IPS DF 4.7 (cell line): ENCODE data around the gene KIAA0930.

Source experiments
- DNase-seq: peaks from one replicate; pipeline ENCODE4 v3.0.0-alpha.2; 2013; ENCODE audit warnings: low spot score; ENCODE audit errors: extremely low read depth

The KIAA0930 gene

DNA sequence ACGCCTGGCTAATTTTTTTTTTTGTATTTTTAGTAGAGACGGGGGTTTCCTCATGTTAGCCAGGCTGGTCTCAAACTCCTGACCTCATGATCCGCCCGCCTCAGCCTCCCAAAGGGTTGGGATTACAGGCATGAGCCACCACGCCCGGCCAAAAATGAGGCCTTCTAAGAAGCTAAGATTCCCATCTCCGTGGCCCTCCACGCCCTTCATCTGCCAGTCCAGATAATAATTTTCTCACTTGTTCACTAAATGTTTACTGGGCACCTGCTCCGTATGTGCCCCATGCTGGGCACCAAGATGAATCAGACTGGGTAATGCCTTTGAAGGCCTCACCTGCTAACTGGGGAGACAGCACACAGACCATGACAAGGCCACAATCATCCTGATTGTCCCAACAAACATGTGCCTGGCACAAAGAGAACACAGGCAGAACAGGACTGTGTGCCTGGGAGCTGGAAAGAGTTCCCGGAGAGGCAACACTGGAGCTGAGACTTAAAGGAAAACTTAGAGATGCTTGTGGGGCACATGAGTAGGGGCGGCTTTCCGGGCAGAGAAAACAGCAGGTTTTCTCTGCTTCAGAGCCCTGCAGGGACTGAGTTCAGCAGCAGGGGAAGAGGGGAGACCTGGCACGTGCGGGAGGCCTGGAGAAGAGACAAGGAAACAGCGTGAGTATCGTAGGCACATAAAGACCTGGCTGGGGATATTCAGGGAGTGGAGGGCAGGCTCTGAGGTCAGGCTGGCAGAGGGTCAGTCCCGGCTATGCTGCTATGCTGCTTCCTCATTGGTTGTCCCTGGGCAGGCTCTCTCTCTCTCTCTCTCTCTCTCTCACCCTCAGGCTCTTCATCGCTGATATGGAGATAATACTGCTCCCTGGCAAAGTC lies 2.4 kb downstream of the KIAA0930 start:
- no peak for DNase-seq

DNA sequence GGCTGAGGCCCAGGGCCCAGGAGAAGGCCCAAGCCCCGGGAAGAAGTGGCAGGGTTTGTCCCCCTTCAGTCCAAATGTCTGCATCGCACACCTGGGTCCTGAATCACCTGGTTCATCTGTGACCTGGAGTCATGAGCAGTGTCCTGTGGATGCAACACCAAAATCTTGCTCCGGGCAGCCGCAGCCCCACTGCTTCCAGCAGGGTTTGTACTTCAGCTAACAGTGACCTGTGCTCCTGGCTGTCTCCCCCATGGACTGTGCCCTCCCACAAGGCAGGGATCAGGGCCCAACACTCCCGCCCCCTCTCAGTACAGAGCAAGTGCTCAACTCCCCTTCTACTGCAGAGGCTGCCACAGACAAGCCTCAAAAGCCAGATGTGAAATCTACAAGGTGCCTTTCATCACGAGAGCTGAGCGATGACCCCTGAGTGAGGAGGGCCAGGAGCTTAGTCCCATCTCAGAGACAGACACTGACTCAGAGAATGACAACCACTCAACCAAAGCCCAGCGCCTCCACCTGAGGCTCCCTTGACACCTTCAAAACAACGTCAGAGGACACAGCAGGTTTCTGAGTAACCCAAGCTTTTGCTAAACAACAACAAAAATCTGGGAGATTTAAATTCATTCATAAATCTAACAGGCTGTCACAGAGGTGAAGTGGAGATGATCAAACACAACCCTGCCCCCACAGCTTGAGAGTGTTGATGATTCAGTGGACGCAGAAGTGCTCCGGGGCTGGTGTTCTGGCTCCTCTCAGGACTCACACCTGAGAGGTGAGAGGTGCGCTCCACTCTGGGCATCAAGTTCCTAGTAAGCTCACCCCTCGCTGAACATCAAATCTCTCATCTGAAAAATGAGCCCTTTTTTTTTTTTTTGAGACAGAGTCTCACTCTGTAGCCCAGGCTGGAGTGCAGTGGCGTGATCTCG lies 3.4 kb downstream of the KIAA0930 start:
- DNase-seq: no peak

DNA sequence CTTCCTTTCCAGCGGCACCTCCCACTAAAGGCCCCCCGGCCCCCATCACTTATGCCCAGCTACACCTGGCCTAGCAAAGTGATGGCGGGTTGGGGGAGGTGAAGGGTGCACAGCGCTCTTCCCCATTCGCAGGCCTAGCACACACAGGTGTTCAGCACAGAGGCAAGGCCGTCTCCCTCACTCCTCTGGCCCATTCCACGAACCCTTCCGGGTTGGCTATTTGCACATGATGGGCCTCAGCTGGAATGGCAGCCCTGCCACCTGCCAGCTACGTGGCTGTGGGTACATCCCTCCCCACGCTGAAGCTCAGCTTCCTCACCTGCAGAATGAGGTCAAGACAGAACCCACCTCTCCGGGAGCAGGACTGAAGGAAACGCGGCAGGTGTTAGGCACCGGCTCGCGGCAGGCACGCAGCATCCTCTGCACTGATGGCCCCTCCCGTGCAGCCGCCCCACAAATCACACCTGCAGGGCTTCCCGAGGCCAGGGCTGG lies 4.8 kb downstream of the KIAA0930 start:
- DNase-seq: no peak

DNA sequence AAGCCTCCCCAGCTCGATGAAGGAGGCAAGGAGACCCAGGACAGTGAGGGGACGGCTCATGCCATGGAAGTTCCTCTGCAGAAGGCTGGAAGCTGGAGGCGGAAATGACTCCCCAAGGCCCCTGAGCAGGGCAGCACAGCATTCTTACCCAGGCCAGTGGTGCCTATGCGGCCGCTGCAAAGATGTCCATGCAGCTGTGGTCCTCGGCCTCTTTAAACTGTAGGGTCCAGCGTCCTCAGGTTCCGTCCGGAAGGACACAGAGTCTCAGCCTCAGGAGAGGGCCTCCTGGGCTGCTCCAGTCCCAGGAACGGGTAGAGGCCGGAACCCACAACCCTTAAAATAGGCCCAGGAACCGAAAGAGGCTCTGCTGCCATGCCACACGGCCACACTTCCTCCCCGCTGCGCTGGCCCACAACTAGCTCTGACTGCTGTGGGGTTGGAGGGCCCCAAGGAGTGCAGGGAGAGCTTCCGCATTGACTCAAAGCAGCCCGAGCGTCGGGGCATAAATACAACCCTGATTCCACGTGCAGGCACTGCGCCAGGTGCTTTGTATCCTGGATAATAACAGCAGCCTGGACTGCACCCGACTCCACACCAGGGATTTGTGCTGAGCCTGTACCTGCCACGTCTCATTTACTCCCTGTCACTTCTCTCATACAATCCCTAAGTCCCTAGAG lies 5.5 kb downstream of the KIAA0930 start:
- no peak for DNase-seq

DNA sequence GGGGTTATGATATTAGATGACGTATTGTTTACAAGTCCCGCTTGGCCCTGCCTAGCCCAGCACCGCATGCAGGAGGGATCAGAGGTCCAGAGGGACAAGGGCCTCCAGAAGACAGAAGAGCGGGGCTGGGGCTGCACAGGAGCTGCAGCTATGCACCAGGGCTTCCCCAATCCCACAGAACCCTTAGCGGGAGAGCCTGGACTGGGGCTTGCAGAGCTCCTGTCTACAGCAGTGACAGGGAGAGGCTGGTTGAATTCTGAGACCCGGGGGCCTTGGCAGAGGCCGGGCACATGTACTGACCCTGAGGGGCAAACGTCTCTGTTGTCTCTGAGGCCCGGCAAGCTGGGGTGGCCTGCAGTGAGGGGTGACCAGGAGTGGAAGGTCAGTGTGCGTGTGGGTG lies 6.9 kb downstream of the KIAA0930 start:
- DNase-seq: no peak

DNA sequence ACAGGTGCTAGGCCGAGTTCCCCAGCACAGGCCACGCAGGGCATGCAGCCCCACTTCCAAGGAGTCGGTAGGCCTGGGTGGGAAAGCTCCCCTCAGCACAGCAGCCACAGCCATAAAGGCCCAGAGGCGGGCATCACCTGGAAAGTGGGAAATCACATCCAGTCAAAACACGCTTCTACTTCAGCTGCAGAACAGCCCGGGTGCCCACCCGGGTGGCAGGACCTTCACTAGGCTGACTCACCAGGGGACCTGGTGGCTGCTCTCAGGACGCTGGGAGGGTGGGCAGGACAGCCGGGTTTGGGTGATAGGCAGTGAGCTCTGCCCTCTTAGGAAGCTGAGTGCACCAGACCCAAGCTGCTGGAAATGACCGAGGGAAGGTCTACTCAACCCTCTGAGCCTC lies 7.3 kb downstream of the KIAA0930 start:
- no peak for DNase-seq

DNA sequence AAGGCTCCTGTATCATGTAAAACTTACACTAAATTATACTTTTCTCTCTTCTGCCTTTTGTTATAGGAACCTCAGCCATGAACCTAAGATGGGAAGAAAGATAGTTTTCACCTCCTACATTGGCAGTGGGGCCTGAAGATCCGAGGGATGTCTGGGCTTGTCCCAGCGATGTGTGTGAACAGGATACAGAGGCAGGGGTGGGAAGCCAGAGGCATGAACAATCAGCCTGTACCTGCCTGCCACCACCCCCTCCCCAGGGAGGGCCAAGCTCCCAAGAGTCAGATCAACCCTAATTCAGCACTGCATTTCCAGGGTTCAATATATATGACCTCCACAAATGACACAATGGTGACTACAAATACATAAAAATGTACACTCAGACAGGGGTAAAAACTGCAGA lies 9.4 kb downstream of the KIAA0930 start:
- DNase-seq: no peak

DNA sequence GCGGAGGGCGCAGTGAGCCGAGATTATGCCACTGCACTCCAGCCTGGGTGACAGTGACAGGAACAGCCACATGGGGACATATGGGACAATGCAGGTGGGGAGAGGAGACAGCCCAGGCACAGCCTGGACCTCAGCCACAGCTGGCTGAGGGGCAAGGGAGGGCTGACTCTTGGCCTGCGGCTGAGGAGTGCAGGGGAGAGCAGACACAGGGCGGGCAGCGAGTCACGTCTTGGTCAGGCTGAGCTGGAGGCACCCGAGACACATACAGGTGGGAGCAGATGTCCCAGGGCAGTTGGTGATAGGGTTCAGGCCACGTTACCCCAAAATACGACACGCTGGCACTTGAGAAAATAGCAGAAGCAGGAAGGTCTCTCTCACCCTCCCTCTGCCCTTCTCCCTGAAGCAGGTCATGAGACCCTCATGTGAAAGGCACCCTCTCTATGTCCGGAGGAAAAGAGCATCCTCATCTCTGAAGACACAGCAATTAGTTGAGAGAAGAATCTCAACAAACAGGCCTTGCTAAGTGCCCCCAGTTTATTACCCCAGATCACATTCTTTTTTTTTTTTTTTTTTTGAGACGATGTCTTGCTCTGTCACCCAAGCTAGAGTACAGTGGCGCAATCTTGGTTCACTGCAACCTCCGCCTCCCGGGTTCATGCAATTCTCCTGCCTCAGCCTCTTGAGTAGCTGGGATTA lies 10.5 kb downstream of the KIAA0930 start:
- DNase-seq: no peak

DNA sequence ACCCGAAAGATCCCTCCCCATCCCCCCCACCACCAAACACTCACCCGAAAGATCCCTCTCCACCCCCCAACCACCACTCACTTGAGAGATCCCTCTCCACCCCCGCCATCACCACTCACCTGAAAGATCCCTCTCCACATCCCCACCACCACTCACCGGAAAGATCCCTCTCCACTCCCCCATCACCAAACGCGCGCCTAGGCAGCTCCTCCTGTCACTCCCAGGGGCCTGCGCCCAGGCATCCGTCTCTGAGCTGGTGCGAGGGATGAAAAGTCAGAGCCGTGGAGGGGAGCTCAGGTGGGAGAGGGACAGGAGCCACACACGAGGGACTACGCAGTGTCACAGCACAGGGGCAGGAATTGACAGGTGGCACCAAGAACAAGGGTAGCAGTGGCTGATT lies 11.5 kb downstream of the KIAA0930 start:
- no peak for DNase-seq

DNA sequence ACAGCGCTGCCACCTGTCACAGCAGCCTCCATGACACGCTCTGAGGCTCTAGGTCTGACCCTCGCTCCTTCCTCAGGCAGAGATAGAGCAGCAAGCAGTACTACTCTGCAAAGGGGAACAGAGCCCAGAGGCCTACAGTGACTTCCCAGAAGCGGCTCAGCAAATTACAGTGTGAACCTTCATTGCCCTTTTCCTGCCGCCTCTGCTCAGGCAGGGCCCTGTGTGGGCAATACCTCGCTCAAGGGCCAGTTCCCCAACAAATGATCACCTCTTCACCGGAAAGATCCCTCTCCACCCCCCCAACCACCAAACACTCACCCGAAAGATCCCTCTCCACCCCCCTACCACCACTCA lies 12.3 kb downstream of the KIAA0930 start:
- DNase-seq: no peak

DNA sequence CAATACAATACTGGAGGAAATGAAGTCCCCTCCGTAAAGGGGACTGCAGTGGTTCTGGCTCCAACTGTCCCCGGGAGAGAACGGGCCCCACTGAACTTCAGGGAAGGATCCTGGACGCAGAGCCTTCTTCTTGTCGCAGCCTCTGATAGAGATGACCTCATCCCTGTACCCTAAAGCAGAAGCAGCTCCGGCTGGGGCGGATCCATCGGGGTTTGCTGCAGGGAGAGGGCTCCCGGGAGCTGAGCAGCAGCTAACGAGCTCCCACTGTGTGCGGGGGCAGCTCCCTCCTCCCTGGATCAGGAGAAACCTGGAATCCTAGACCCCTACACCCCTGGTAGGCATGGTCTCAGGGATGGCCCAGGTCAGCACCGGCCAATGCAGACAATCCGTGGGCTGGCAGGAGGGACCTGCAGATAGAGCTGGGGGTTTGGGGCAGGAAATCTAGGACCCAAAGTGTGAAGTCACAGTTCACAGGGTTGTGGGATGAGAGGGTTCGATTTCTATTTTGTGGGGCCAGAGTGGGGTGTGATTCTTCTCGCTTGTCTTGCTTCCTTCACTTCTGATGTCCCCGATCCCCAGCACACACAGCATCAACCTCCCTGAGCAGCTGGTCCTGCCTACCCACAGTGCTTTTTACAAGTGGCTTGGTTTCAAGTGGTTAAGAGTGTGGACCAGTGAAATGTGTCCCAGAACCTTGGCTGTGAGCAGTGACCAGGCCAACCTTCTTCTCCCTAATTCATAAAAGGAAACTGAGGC lies 12.9 kb downstream of the KIAA0930 start:
- no peak for DNase-seq

DNA sequence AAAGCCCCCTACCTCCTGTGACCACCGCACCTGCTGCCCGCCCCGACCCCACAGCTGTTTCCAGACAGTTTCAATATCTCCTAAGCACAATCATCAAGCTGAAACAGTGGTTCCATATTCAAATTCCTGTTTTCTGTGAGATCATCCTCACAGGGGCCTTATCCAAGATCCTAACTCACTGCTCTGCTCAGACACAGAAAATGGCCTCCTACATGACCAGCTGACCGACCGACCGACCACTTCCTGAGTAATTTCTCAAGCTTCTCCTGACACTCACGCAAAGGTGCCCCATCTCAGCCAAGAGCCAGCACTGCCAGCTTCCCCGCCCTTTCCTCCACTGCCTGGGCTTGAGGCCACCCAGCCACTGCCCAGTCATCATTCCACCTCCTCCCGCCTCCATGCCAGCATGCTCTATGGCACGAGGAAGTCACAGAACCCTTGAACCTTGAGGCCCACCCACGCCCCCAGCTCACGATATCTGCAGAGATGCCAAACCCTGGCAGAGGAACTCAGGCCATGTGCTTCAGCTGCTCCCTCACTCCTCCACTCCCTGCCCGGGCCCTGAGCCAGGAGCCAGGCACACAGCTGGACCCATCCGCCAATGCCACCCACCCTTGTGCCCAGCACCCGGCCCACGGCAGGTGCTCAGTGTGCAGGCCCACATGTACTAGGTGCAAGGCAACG lies 14.0 kb downstream of the KIAA0930 start:
- DNase-seq: no peak

DNA sequence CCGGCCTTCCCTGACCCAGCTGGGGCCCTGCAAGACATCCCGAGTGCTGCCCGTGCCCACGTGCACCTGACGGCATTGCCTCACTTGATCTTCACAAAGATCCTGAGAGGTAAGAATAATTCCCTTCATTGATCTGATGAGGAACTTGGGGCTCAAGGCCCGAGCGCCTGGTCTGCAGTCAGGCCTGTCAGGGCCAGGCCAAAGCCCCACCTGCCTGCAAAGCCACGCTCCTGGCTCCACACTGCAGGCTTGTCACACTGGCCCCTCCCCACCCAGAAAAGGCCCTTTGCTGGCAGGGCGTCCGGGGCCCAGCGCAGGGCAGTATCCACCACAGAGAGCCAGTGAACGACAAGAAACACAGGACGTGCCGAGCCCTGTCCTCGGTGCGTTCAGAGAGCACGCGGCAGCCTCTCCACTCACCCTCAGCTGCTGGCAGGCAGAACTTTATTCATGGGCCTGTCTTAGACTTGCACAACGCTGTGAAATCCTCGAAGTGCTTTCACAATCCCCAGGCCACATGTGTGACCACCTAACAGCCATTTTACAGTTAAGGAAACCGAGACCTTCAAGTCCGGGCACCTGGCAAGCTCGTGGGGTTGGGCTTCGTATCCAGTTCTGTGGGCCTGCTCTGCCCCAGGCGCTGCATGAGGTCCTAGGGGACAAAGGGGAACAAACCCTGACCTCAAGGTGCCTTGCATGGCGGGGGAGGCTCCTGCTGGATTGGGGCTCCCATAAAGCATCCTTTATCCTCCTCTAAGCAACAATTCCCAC lies 14.8 kb downstream of the KIAA0930 start:
- no peak for DNase-seq

DNA sequence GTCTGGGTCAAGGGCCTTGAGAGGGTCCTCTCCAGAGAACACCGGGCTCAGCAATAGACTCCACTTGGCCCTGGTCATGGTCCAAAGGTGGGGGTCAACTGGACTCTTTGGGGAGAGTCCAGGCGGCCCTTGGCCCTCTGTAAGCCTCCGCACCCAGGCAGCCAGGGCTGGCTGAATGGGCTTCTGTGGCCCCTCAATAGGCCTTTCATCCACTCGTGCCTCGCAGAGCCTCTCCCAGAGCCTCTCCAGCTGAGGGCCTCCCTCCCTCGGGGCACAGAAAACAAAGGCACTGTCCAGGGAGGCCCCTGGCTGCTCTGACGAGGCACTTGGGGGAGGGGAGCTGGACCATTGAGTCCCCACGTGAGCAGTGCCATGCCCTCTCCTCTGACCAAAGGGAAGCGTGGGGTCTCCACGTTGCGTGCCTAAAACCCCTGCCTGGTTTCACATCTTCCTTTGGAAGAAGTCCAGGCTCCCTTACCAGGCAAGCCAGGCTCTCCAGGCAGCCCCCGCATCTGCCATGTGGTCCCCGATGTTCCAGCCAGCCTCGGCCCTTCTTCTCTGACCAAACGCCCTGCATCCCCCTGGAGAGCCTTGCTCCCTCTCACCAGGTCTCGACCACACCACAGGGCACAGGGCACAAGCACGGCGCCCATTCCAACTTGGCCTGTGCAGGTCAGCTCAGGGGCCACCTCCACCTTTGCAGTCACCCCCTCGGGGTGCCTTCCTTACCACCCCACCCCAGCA lies 15.5 kb downstream of the KIAA0930 start:
- DNase-seq: no peak

DNA sequence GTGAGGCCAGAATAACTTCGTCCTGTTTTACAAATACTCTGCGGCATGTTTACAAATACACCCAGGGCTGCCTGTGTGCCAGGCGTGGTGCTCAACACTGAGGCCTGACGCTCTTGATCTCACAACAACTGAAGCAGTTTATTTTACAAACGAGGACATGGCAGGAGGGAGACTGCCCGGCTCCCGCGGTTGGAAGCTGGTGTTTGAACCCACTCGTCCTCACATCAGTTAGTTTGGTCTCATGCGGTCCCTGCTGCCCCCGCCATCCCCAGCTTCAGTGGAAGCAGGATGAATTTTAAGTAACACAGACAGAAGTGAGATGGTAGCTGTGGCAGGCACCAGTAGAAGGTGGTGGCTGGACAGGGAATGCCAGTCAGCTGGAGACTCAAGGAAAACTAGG lies 16.4 kb downstream of the KIAA0930 start:
- DNase-seq: no peak

DNA sequence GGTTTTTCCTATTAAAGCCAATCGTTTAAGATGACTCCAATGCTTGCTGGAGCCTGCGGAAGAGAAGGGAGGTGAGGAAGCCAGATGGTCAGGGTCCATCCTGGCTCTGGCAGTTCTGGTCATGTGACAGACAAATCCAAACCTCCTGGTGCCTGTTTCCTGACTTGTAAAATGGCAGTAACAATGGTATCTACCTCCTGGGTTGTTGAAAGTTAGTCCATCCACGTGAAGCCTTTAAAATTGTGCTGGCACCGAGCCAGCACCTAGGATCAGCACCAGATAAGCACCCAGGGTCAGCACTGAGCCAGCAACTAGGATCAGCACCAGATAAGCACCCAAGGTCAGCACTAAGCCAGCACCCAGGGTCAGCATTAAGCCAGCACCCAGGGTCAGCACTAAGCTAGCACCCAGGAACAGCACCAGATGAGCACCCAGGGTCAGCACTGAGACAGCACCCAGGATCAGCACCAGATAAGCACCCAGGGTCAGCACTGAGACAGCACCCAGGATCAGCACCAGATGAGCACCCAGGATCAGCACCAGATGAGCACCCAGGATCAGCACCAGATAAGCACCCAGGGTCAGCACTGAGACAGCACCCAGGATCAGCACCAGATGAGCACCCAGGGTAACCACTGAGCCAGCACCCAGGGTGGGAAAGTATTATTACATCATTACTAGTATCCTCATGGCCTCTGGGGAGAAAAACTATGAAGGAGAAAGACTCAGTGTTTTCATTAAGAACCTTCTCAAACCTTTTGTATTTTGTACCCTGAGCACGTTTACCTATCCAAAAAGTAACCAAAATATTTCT lies 17.2 kb downstream of the KIAA0930 start:
- DNase-seq: no peak

DNA sequence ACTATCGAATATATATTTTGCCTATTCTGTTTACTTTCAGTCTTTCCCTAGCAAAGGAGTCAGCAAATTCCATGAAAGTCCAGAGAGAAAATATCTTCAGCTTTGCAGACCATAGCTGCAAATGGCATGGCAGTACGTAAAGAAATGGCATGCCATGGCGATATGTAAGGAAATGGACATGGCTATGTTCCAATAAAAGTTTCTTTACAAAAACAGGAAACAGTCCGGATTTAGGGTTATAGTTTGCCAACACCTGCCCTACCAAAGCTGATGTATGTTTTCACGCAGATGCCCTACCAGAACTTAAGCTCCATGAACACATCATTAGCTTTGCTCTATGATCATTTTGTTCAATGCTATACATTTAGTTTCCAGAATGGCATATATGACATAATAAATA lies 19.5 kb downstream of the KIAA0930 start:
- DNase-seq: no peak

DNA sequence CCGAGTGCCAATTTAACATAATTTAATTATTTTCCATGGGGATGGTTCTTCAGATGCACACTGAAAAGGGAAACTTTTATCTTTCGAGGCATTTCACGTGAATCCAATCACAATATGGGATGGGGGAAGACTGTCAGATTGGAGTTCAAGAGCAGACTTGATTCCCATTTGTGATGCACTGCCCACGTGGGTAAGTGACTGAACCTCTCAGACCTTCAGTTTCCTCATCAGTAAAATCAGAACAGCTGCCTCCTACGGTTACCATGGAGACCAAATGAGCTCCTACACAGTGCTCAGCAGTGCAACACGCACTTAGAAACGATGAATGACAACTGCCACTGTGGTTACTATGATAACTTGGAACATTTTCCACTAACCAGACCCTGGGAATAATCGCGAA lies 21.7 kb downstream of the KIAA0930 start:
- no peak for DNase-seq
